ENCODE measurements around the gene ADAMTS19. TPM values are rescaled to one million over a fixed set of nuclear protein-coding genes. Genes with fewer than 3 reads are reported as not detected.

The ADAMTS19 gene
- total and polyA plus RNA-seq, 12 donors, result 0.15 to 1.3 (median 0.43) TPM

DNA sequence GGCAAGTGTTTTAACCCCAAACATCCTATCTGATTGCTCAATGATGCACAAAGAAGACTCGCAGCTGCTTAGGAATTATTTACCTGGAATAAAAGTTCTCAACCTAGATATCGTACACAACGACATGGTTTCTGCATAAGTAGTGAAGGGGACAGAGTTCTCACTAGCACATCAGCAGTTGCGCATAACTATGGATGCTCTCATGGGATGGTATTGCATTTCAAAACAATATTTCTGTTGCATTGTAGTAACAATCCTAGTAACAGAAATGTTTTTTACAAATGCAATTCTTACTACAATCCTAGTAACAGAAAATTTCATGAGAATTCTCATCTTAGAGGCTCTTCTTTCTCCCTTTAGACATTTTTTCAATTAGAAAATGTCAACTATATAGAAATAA, 193.3 kb downstream of the ADAMTS19 start:
- H3K27me3 ChIP-seq, result no peaks in the 10 kb centered on the region
- ATAC-seq (no peak), DNase-seq (no peak)
- no peaks in the 10 kb centered on the region for H3K9me3 ChIP-seq
- no peaks in the 10 kb centered on the region for H3K4me1 ChIP-seq
- TF ChIP-seq, protein P1, sequence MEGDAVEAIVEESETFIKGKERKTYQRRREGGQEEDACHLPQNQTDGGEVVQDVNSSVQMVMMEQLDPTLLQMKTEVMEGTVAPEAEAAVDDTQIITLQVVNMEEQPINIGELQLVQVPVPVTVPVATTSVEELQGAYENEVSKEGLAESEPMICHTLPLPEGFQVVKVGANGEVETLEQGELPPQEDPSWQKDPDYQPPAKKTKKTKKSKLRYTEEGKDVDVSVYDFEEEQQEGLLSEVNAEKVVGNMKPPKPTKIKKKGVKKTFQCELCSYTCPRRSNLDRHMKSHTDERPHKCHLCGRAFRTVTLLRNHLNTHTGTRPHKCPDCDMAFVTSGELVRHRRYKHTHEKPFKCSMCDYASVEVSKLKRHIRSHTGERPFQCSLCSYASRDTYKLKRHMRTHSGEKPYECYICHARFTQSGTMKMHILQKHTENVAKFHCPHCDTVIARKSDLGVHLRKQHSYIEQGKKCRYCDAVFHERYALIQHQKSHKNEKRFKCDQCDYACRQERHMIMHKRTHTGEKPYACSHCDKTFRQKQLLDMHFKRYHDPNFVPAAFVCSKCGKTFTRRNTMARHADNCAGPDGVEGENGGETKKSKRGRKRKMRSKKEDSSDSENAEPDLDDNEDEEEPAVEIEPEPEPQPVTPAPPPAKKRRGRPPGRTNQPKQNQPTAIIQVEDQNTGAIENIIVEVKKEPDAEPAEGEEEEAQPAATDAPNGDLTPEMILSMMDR (IDR thresholded peaks at IDR 0.05), result no peak
- H3K4me3 ChIP-seq, result no peak overlapping the region
- 91 to 94% methylated on average over 4 of the region's 4 CpGs for WGBS, 2 donors
- H3K27ac ChIP-seq, result no peak overlapping the region
- H3K36me3 ChIP-seq, result no peaks in the 10 kb centered on the region
- intact Hi-C loops (cut with DNase I), result no loop called here

DNA sequence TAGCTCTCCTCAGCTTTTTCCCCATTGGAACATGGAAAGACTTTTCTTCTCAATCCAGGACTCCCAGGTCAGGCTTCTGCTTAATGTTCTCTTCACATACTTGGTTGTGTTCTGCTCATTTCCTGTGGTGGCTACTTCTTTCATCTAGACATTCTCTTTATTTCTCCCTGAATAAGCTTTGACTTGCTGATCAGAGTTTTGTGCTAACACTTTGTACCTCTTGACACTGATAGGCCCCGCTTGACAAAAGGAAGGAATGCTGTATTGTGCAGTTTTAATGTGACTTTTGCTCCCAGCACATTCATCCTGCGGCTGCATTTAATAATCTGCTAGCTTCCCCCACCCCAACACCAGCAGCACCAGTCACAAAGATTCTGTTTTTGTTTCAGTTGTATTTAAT, 196.9 kb downstream of the ADAMTS19 start:
- DNase-seq (no peak), ATAC-seq (no peak)
- Histone ChIP-seq H3K4me1 (no peaks in the 10 kb centered on the region), H3K27ac (no peak overlapping the region), H3K4me3 (no peak overlapping the region), H3K9me3 (no peaks in the 10 kb centered on the region), H3K36me3 (no peaks in the 10 kb centered on the region), H3K27me3 (no peaks in the 10 kb centered on the region)
- intact Hi-C loops (cut with DNase I), result no loop called here
- WGBS, 2 donors, result 75 to 90% methylated on average over 2 of the region's 2 CpGs
- TF ChIP-seq, protein P1 (IDR thresholded peaks at IDR 0.05), result no peak

DNA sequence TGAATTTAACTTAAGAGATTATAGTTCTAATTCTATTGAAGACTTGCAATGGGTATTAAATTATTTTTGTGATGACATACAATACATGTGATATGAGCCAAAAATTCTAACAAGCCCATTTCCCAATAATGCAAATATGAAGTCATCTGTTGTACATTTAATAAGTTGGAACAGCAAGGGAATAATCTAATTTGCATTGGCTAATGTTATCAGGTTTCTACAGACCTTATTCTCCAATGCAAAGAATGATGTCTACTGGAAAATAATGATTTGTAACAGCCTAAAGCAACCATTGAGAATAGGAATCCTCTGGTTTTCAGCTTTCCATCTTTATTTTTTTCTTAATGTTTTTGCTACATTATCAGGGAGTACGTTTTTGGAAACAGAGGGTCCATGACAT, 198.7 kb downstream of the ADAMTS19 start:
- 51 to 64% methylated on average over 1 of the region's 1 CpG for WGBS, 2 donors

DNA sequence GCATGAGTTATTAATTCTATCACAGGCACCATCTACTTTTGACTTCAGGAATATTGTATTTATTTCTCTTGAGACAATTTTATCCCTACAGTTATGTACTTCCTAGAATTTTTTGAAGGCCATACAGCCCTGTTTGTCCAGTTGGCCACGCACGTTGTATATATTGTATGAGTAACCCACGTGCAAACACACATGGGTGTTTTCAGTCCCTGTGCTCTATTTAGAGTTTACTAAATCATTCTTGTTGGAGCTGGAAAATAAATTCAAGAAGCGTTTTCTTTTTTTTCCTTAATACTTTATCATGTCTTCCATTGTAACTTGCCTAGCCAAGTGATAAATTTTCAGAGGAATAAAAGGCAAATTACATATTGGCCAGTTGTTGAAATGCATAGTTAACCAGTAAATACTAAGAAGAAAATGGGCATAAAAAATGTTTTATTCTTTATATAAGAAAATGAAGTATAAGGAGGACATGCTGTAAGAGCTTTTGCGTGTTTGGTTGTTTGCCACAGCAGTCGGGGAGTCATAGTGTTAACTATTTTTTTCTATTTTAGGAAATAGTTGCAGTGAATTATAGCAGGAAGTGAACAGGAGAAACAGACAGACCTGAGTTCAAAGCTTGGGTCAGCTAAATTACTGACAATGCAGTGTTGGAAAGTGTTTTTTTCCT, 201.4 kb downstream of the ADAMTS19 start:
- Histone ChIP-seq H3K27me3 (no peaks in the 10 kb centered on the region), H3K4me1 (no peaks in the 10 kb centered on the region), H3K27ac (no peak overlapping the region), H3K4me3 (no peak overlapping the region), H3K36me3 (no peaks in the 10 kb centered on the region), H3K9me3 (no peaks in the 10 kb centered on the region)
- TF ChIP-seq, protein P1 (IDR thresholded peaks at IDR 0.05), result no peak
- DNase-seq (no peak), ATAC-seq (no peak)
- intact Hi-C loops (cut with DNase I), result loop anchor here in 1 of 10 donors (5.0 to 10.0 kb wide), 2 partner anchors 103 to 1876 kb away; no protein-coding TSS in a partner anchor
- 77 to 82% methylated on average over 6 of the region's 6 CpGs for WGBS, 2 donors

More for the DNA sequence above, 198.7 kb downstream of the ADAMTS19 start:
- intact Hi-C loops (cut with DNase I), result no loop called here
- no peak overlapping the region for H3K27ac ChIP-seq
- ATAC-seq (no peak), DNase-seq (no peak)
- no peak overlapping the region for H3K4me3 ChIP-seq
- TF ChIP-seq, protein P1 (IDR thresholded peaks at IDR 0.05), result no peak
- no peaks in the 10 kb centered on the region for H3K27me3 ChIP-seq
- H3K9me3 ChIP-seq, result no peaks in the 10 kb centered on the region
- no peaks in the 10 kb centered on the region for H3K4me1 ChIP-seq
- no peaks in the 10 kb centered on the region for H3K36me3 ChIP-seq

All from heart right ventricle (tissue), 16 donors.